ENCODE results near the gene SEPTIN1.

The SEPTIN1 gene

DNA sequence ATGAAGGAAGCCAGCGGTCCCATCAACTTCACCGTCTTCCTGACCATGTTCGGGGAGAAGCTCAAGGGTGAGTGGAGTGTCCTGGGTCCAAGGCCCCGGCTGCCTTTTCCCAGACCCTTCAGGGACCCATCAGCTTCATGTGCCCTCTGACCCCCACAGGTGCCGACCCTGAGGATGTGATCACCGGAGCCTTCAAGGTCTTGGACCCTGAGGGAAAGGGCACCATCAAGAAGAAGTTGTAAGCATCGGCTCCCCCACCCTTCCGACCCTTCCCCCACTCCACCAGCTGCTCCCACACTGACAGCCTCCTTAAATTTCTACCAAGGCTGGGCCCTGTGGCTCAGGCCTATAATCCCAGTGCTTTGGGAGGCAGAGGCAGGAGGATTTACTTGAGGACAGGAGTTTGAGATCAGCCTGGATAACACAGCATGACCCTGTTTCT, 5.9 kb downstream of the SEPTIN1 start:
- no peak for DNase-seq

DNA sequence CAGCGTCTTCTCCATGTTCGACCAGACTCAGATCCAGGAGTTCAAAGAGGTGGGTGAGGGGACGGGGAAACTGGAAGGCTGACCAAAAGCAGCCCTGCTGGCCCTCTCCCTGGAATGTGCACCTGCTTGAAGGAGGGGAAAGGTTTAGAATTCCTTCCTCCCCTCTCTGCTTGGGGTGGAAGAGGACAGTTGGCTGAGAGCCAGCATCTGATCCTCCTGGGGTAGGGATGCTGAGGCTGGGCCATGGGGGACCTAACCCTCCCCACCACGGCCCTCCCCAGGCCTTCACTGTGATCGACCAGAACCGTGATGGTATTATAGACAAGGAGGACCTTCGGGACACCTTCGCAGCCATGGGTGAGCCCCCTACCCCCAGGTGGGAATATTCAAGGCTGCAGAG, 6.5 kb downstream of the SEPTIN1 start:
- DNase-seq = no peak

DNA sequence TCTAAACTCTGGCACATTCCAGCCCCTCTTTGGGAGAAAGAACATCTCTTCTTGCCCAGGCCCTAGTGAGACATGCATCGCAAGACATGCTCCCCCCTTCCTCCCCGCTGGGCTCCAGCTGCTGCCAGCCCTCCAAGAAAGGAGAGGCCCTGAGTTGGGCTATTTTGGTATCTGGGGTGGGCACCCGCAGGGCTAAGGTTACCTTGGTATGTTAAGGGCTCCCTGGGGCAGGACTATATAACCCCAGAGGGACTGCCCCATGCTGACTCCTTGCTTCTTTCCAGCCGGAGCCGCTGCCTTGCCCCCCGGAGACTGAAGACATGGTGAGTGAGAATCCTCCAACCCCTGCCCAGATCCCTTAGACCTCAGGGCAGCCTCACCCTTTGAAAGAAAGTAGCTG, 7.8 kb downstream of the SEPTIN1 start, which contains the start of gene MYL11:
MYL11 (plus strand) TSS at position 265 of the 400 bp plus-strand sequence; CDS start at position 321, 56 bp downstream.
- DNase-seq = no peak

DNA sequence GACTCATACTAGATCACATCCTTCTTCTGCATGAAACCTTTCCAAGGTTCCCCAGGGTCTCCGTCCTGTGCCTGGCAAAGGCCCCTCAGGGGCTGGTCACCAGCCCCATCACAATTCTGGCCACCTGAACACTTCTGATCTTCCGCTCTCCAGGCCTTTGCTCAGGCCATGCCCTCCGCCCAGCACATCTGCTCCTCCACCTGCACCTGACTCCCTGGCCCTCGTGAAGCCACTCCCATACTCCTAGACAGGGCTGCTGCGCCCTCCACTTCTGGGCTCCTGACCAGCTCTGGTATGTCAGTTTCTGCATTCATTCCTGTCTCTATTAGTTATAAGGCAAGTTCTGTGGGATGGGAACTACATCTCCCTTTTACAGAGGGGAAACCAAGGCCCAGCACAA, 9.6 kb downstream of the SEPTIN1 start:
- DNase-seq = no peak

DNA sequence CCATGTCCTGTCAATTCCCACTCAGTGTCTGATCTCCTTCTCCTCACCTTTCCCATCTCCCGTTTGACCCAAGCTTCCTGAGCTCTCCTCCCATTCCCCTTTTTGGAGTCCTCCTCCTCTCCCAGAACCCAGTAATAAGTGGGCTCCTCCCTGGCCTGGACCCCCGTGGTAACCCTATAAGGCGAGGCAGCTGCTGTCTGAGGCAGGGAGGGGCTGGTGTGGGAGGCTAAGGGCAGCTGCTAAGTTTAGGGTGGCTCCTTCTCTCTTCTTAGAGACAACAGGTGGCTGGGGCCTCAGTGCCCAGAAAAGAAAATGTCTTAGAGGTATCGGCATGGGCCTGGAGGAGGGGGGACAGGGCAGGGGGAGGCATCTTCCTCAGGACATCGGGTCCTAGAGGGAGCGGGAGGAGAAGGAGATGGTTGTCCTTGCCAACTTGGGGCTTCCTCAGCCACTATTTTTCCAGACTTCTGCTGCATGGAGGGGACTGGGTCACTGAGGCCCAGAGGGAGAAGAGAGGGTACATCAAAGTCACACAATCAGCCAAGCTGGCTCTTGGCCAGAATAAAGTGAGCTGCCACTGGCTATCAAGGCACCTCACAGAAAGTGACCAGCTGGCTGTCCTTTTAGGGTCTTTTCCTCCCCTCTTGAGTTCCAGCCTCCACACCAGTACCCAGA, 10.2 kb downstream of the SEPTIN1 start:
- no peak for DNase-seq

DNA sequence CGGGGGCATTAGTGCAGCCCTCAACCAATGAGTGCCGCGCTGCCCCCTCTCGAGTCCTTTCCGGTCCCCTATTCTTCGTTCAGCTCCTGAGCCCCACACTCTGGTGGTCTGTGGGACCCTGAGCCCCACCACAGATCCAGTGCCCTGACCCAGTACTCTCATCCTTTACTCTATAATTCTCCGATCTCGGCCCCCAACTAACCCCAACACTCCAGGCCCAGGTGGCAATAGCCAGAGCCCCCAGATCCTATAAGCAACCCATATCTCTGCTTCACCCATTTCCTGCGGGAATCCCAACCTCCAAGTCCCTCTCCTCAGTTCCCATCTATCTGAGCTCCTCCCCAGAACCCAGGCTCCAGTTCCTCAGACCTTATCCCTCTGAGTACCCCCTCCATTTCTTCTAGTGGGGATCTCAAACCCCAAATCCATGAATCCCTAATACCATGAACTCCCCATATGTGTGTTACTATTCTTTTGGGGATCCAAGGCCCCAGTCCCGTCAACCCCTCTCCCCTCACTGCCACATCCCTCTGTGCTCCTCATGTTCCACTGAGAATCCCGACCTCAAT, 11.0 kb downstream of the SEPTIN1 start:
- no peak for DNase-seq

DNA sequence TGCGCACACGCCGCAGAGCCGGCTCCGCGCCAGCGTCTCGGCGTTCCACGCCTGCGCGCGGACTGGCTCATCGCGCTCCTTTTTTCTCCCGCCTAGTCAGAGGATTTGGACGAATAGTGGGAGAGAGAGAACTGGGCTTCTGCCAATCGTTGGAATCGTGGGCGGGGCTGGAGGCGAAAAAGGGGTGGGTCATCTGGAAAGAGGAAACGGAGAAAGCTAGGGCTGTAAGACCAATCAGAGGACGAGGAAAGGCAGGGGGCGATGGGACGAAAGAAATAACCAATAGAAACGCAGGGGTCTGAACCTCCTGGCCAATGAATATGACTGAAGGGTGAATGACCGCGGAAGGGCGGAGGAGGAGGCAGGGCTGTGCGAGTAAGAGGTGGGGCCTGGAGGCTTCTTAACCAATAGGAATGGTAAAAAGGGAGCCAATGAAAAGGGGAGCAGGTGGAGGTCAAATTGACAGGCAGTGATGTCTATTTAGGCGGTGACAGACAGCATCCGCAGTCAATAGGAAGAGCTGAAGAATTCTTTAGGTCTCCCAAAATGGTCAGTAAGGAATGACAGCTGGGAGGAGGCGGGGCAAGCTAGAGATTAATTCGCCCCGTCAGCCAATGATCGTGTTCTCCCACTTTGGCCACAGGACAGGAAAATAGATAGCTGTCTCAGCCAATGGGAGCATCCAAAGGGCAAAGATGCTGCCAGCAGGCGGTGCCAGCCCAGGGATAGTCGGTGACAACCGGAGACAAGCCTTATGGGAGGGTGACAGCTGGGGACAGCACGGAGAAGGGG, 11.7 kb downstream of the SEPTIN1 start, which contains the start of gene TBC1D10B:
TBC1D10B (minus strand) TSS at position 39 of the 792 bp plus-strand sequence. CDS start 311 bp downstream, outside the sequence.
- DNase-seq = peak; percentile 100

DNA sequence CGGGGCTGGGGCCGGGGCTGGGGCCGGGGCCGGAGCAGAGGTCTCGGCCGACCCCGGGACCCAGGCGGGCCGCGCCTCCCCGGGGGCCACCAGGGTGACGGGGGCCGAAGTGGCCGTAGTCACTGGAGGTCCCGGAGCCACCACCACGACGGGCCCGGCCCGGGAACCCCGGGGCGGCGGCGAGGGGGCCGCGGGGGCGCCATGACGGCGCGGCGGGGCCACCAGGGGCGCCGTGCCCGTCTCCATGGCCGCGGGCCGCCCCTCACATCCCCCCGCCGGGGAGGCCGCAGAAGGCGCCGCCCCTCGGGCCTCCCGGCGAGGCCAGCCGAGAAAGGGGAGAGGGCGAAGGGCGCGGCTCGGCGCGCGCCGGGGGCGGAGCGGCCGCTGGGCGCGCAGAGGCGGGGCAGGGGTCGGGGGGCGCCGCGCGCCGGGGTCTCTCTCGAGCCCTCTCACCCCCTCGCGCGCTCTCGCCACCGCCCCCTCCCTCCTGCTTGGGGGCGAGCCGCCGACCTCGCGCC, 12.4 kb downstream of the SEPTIN1 start:
- no peak for DNase-seq

DNA sequence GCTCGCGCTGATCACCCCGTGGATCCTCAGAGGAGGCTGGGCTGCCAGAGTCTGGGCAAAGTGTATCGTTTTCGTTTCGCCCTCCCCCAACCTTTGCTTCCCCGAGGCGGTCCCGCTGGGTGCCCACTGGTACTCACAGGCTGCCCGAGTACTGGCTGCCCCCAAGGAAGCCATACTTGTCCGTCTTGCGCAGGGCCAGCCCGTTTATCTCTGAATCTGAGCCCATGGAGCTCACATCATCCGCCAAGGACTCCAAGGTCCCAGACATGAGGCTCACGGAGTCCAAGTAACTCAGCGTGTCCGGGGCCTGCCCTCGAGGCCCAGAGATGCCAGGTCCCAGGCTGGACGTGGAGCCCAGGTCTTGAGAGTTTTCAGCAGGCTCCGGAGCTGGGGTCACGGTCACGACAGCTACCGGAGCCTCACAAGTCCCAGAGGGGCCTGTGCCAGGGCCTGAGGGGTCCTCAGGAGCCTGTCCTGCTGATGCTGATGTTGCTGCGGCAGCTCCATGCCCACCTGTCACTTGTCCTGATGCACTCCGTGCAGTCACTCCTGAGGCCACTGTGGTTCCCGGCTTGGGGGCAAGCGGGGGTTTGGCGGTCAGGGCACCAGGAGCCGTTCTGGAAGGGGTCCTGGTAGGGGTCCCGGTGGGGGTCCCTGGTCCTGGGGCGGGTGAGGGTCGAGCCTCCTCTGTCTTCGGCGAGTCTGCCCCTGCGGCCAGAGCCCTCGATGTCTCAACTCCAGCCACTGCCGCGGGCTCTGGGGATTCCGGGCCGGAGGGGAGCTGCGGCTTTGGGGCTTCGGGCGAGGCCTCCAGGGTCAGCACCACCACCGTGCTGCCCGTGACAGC, 13.0 kb downstream of the SEPTIN1 start:
- no peak for DNase-seq

DNA sequence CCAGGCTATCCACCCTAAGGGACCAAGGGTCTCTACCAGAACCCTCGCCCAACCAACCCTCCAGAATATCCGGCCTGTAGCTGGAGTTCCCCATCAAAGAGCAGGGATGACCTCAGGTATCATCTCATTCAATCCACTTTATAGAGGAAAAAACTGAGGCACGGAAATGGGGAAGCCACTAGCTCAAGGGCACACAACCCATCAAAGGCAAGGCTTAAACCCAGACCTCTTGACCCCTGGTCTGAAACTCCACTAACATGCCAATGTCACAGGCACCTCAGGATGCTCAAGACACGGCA, 13.6 kb downstream of the SEPTIN1 start:
- DNase-seq = no peak

DNA sequence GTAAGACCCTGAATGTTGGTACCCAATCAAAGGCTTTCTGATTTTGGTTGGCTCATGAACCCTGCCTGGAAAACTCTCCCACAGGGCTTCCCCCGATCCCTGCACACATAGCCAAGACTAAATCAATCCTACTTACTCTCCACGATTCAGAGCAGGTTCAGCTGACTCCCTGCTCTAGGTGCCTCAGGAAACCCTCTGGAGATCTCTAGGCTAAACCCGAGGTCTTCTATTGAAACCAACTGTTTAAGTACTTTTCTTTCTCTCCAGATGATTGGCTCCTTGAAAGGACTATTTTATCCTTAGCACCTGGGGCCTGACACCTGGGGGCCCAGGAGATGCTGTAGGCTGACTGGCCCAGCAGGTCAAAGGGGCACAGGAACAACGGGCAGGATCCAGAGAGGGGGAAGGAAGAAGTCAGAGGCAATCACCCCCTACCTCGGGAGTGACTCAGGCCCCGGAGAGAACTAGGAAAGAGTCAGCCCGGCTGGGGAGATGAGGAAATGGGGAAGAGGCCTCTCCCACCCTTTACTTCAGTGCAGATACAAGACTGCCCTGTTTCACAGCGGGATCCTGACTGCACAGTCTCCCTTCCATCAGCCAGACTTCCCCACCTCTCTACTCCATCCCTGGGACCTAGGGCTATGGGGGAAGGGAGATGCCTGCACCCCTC, 14.1 kb downstream of the SEPTIN1 start:
- DNase-seq = peak; percentile 30

DNA sequence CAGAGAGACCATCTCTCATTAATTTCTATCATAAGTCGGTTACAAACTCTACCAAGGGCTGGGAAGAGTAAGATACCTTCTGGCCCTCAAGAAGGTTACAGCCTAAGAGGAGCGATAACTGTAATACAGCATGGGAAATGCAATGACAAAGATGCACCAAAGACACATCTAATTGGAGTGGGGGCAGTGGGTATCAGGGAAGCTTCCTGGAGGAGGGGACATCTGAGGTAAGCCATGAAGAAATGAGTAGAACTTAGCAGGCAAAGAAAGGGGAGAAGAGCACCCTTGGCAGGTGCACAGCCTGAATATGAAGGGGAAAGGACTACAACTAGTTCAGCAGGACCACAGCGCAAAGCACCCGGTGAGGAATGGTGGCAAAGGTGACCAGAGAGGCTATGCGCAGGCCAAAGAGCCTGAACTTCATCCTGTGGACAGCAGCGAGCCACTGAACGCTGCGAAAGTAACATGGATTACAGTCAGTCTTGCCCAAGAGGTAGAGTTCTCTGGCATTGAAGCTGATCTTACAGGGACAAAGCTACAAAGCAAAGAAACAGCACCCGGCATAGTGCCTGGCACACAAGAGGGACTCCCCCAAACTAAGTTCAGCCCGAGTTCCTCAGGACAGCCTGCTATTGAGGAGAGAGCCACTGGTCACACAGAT, 14.9 kb downstream of the SEPTIN1 start:
- DNase-seq = no peak

DNA sequence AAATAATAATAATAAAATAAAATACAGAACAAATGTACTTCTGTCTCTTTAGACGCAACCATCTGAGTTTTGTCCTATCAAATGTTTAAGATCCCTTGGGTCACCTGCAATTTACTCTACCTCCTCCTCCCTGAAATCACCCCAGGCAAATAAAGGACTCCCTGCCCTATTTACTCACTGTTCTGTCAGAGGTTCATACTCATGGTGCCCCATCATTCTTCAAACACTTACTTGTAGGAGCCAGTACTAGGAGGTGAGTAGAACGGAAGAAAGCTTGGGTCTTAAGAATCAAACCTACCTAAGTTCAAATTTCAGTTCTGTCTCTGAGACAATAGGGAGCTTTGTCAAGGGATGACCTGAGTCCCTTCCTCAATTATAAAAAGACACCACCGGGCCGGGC, 15.8 kb downstream of the SEPTIN1 start:
- DNase-seq = no peak

DNA sequence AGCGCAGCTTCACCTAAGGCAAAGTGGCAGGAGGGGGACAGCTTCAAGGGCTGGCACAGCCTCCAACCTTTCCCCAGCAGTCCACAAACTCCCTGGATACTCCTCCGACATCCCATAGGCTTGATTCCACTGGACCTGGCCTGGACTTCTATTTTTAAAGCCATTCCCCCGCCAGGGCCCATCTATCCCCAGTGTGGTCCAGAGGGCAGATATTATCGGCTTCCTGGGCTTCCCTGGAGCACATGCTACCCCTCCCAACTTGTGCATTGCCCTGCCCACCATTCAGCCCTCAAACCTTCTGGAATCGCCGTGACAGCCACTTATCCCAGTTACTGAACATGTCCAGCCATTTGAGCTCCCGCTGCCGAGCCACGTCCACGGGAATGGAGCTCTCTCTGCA, 17.2 kb downstream of the SEPTIN1 start:
- DNase-seq = no peak

DNA sequence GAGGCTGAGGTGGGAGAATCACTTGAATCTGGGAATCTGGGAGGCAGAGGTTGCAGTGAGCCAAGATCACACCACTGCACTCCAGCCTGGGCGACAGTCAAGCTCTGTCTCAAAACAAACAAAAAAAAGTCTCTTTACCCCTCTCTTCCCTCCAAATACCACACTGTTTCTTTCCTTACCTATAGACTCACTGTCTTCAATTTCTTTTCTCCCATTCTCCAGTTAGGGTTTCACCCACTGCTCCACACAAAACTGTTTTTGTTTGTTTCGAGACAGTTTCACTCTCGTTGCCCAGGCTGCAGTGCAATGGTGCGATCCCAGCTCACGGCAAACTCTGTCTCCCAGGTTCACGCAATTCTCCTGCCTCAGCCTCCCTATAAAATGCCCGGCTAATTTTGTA, 21.2 kb downstream of the SEPTIN1 start:
- DNase-seq = no peak

DNA sequence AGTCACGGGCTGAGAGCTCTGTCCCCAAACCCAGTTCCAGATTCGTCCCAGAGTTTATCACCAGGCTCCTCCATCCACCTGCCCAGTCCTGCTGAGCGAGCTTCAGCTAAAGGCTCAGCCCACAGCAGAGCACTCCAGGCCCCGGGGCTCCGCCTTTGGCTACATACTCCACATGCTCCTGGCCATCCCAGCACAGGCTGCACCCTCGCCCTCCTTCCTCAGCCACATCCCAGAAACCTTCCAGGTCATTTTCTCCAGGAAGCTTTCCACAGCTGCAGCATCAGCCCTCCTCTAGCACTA, 22.5 kb downstream of the SEPTIN1 start:
- no peak for DNase-seq

DNA sequence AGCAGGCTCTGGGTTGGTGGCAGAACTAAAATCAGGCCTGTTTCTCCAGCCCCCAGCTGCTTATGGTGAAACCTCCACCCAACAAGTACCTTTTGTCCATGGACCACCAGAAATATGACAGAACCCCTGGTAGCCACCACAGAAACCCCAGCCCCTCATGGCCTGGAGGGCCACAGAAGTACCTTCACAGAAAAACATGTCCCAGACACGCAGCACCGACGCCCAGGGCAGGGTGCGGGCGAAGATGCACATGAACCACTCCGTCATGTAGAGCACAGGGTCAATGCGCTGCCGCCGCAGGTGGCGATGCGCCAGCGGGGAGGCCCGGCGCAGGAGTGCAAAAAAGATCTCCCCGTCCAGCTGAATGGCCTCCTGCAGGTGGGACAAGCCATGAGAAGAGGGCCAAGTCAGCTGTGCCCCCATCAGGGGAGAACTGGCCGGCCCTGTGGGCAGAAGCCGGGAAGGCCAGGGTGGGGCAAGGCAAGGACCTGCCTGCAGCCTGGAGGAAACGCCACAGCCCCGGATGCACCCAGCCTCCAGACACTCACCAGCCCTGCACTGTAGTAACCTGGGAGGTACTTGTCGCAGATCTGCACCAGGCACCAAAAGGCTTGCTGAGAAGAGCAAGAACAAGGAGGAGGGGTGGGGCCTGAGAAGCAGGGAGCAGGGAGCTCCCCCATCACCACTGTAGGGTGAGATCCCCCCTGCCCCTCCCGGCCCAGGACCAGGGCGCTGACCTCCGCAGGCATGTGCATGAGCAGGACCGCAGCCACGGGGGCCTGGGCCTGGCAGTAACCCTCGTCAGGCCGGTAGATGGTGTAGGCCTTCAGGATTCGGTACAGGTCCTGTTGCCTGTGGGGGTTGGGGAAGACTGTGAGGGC, 23.1 kb downstream of the SEPTIN1 start:
- no peak for DNase-seq

DNA sequence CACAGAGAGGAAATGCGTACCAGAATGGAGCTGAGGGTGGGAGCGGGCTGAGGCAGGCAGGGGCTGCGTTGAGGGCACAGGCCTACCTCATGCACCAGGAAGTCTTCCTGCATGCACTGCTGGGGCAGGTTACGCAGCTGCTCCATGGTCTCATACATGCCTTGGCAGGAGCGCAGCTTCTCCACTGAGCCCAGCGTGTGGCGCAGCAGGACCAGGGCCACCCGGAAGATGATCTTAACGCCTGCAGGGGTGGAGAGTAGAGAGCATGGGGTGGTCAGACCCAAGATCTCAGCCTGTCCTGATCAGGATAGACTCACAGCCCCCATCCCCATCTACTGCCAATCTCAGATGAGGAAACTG, 23.8 kb downstream of the SEPTIN1 start:
- no peak for DNase-seq

DNA sequence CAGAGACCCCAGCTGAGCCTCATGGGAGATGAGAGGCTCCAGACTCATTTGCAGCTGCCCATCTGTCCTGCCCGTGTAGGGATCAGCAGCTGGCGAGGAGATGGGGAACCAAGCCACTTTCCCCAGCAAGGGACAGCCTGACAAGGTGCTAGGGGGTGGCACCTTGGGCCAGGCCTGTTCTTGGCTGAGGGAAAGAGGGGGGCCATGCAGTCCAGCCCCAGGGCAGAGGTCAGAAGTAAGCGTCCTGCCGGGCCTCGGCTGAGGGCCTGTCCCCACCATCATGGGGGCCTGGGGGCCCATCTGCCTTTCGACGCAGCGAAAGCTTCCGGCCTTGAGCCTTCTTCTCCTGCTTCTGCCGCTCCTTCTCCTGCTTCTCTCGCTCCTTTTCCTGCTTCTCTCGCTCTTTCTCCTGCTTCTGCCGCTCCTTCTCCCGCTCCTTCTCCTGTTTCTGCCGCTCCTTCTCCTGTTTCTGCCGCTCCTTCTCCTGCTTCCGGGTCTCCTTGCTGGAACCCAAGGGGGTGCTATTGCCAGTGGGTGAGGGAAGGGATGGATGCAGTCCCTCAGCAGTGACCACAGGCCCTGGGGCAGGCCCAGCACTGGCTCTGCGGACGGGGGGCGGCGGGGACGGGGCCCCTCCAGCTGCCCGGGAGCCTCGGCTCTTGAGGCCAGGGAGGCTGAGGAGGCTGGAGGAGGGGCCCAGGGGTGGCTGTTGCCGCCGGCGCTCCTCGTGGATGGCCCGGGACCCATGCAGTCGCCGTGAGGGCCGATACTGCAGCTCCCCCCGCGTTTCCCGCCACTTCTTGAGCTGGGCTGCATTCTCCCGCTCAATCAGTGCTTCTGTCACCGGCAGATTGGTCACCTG, 24.4 kb downstream of the SEPTIN1 start:
- DNase-seq = no peak

DNA sequence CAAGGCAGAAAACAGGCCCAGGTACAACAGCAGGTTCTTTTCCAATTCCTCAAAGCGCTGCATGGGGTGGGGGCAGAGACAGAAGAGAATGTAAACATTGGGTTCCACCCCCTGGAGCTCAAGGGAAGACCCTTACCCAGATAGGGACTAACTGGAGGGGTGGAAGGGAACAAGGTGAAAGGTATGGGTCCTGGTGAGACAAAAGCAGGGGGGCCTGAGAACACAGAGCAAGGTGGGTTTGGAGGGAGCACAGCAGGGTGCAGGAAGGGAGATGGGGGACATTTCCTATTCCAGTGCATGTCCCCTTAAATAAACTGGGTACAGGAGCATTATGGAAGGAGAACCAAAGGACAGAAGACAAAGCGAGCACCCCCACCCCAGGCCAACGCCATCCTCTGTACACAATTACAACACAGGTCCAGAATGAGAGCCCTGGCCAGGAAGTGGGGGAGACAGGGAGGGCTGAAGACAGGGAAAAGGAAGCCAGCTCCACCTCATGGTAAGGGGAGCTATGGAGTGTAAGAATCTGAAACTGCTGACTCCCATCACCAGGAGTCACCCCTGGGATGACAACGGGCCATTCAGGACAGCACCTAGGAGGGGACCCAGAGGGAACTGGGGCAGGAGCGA, 25.2 kb downstream of the SEPTIN1 start:
- no peak for DNase-seq

Measured in GF-D8 (cell line).